Ovary (tissue), 9 donors: ENCODE measurements around the gene RRAD. TPM values are rescaled to one million over a fixed set of nuclear protein-coding genes. Genes with fewer than 3 reads are reported as not detected.

Experiments used
- DNase-seq, 5 donors: peaks; one replicate each; pipeline ENCODE4 v3.0.0-alpha.2; 2019 to 2020
- H3K27ac ChIP-seq, 2 donors: fragments of 200-600 bp; one replicate each; pipeline versions ENCODE4 v1.5.1 to v1.8.0; 2019 to 2022
- H3K27me3 ChIP-seq: fragments of 200-600 bp; one replicate; pipeline ENCODE4 v1.8.0; 2022
- H3K36me3 ChIP-seq: fragments of 200-600 bp; sonication (generic); one replicate; pipeline ENCODE4 v1.5.1; 2019
- H3K4me1 ChIP-seq: one replicate; pipeline ENCODE4 v1.8.1; 2013; ENCODE audit warnings: mild to moderate bottlenecking, moderate library complexity; ENCODE audit not compliant: insufficient read depth
- H3K4me3 ChIP-seq: fragments of 200-600 bp; sonication (generic); one replicate; pipeline ENCODE4 v1.5.1; 2017
- H3K9me3 ChIP-seq, 2 donors: fragments of 200-600 bp in 1 of 2; sonication (generic) in 1 of 2; one replicate each; pipeline versions ENCODE4 v1.5.1 to v1.8.1; 2013 to 2019; ENCODE audit warnings: mild to moderate bottlenecking in 1 of 2, moderate library complexity in 1 of 2
- CTCF ChIP-seq, 3 donors: fragments of 450-650 bp in 2 of 3; fragments of 200-600 bp in 1 of 3; IDR thresholded peaks; one replicate each; pipeline versions ENCODE4 v1.5.1 to v1.8.0; 2016 to 2022; ENCODE audit warnings: antibody characterized with exemption in 3 of 3, mild to moderate bottlenecking in 1 of 3
- EP300 ChIP-seq: sonication (generic); formaldehyde crosslinking; IDR thresholded peaks from one replicate; pipeline ENCODE4 v1.6.1; 2017; ENCODE audit warnings: antibody characterized with exemption
- POLR2A ChIP-seq: fragments of 450-650 bp; IDR thresholded peaks from one replicate; pipeline ENCODE4 v1.6.1; 2017; ENCODE audit warnings: antibody characterized with exemption, mild to moderate bottlenecking, moderate library complexity
- WGBS, 3 donors: extraction: QIAGEN DNeasy Blood & Tissue Kit in 1 of 3; methylation state at CpG; one replicate each; pipeline versions ENCODE4 v1.1.5 to v1.1.7; 2013 to 2017; 5-methylcytosine and 5-hydroxymethylcytosine counted together
- intact Hi-C, 4 donors: fragments of 100-400 bp; cut with DNase I; formaldehyde crosslinking; loops; one replicate each; pipeline versions ENCODE4 v1.11.0 to v1.15.1; 2022 to 2023
- polyA plus RNA-seq, 2 donors: library from polyadenylated mRNA; stranded (reverse); fragments of 200-250 nt in 1 of 2; fragments of 350-450 nt in 1 of 2; fragmentation: Illumina TruSeq in 1 of 2; extraction: RNeasy Lipid Tissue Mini Kit (QIAGEN cat#74804) in 1 of 2; gene quantifications; one replicate each; pipeline ENCODE4 v1.2.3, GENCODE V29; 2013 to 2014
- total RNA-seq, 7 donors: library from RNA; depleted of rRNA in 2 of 7; stranded (reverse); fragments of >200 nt in 2 of 7; fragmentation: NEBNext Ultra II Directional in 3 of 7; extraction: Animal tissue kit (Norgen Biotek cat#: 25700) in 3 of 7; gene quantifications; one replicate each; pipeline versions ENCODE4 v1.1.0 to v1.2.4, GENCODE V29; 2016 to 2023
- donor health status: DM: no; HTN: no; CAD: no; lungs with moderate emphysema.
- donor health status: DM: no; HTN: no; CAD: no.
- donor health status: Bipolar disorder and iron deficiency.
- donor health status: DM: yes; HTN: yes; CAD: no.
- donor health status: DM: no; HTN: no; CAD: no.
- donor health status: DM: yes; HTN: yes; CAD: no.

RRAD gene
- total and polyA plus RNA-seq, 9 donors, result 2.3 to 43.1 (median 12.1) TPM

- Histone ChIP-seq H3K36me3 (no peaks in the 10 kb centered on the region), H3K9me3 (no peaks in the 10 kb centered on the region), H3K27me3 (no peaks in the 10 kb centered on the region), H3K27ac (peak overlapping the region; percentile 63 to 73), H3K4me1 (peaks cover 10% of the 10 kb centered on the region), H3K4me3 (no peak overlapping the region)
- TF ChIP-seq EP300 (no peak), POLR2A (no peak), CTCF (IDR thresholded peaks at IDR 0.05) (no peak)
- DNase-seq, result peak in 1 of 5 donors; percentile 39
- intact Hi-C loops, result no loop called here
- 33 to 49% (median 41%) methylated on average over 5 of the region's 5 CpGs for WGBS, 3 donors
Observed at GRCh38 chr16:66926171-66926947, 1.0 kb upstream of the RRAD start.

- no peaks in the 10 kb centered on the region for H3K27me3 ChIP-seq
- intact Hi-C loops, result loop anchor here in 1 of 4 donors (2.0 kb wide), 1 partner anchor 22 kb away; no protein-coding TSS in a partner anchor
- peaks cover 10% of the 10 kb centered on the region for H3K4me1 ChIP-seq
- 6 to 20% (median 6%) methylated on average over 24 to 72 of the region's 72 CpGs for whole genome bisulfite sequencing, 3 donors
- H3K36me3 ChIP-seq, result no peaks in the 10 kb centered on the region
- peak overlapping the region; percentile 63 to 73 for H3K27ac ChIP-seq
- peak in 2 of 3 donors; percentile 35 to 48 for TF ChIP-seq CTCF (IDR thresholded peaks at IDR 0.05)
- TF ChIP-seq POLR2A, result no peak
- peak overlapping the region; percentile 52 for H3K4me3 ChIP-seq
- H3K9me3 ChIP-seq, result no peaks in the 10 kb centered on the region
- peak in 4 of 5 donors; percentile 48 to 64 (median 53) for DNase-seq
Observed at GRCh38 chr16:66924527-66925321, 611 bp downstream of the RRAD start.

GRCh38 chr16:66923866-66924265, 1.5 kb downstream of the RRAD start:
- H3K27ac ChIP-seq, result no peak overlapping the region
- no peak overlapping the region for H3K4me3 ChIP-seq
- TF ChIP-seq EP300 (no peak), CTCF (IDR thresholded peaks at IDR 0.05) (no peak), POLR2A (no peak)
- no peaks in the 10 kb centered on the region for H3K27me3 ChIP-seq
- H3K36me3 ChIP-seq, result no peaks in the 10 kb centered on the region
- 77 to 83% (median 79%) methylated on average over 3 of the region's 3 CpGs for WGBS, 3 donors
- no peak for DNase-seq
- H3K9me3 ChIP-seq, result no peaks in the 10 kb centered on the region
- H3K4me1 ChIP-seq, result peaks cover 10% of the 10 kb centered on the region
- intact Hi-C loops, result loop anchor here in 1 of 4 donors (2.0 kb wide), 1 partner anchor 21 kb away; no protein-coding TSS in a partner anchor

- intact Hi-C loops, result no loop called here
- Histone ChIP-seq H3K4me3 (no peak overlapping the region), H3K4me1 (peaks cover 10% of the 10 kb centered on the region), H3K27ac (peak overlapping the region in 1 of 2 donors; percentile 32), H3K9me3 (no peaks in the 10 kb centered on the region), H3K27me3 (no peaks in the 10 kb centered on the region), H3K36me3 (no peaks in the 10 kb centered on the region)
- peak; percentile 73 to 84 (median 76) for DNase-seq
- TF ChIP-seq CTCF (IDR thresholded peaks at IDR 0.05) (no peak), POLR2A (no peak), EP300 (no peak)
- 32 to 41% (median 37%) methylated on average over 18 of the region's 18 CpGs for WGBS, 3 donors
Observed at GRCh38 chr16:66923247-66923731, 2.0 kb downstream of the RRAD start.
